GM19395 (cell line): ENCODE measurements around the gene ROBO1.
A peak's percentile ranks its signal among the peaks of the same experiment; 100 is the strongest.
"Not testable (repeated sequence)": the region's sequence is repeated elsewhere in the genome, so short reads cannot be mapped to it uniquely, and the experiment has no call there.

Source experiments
- ATAC-seq: cut with Tn5 transposase; IDR thresholded peaks from one replicate; pipeline ENCODE4 v1.9.1; 2021; ENCODE audit warnings: mild to moderate bottlenecking, moderate library complexity; ENCODE audit not compliant: unreplicated experiment

Gene ROBO1

GRCh38 chr3:79558943-79559342, 208.9 kb downstream of the ROBO1 start:
- no peak for ATAC-seq

- no peak for ATAC-seq
These were observed 212.1 kb downstream of the ROBO1 start for GRCh38 chr3:79555655-79556054.

- no peak for ATAC-seq
These were observed 215.8 kb downstream of the ROBO1 start for GRCh38 chr3:79551997-79552396.

- ATAC-seq: no peak
These were observed 216.4 kb downstream of the ROBO1 start for GRCh38 chr3:79551321-79551892.

- ATAC-seq: no peak
These were observed 224.4 kb downstream of the ROBO1 start for GRCh38 chr3:79543218-79543982.

GRCh38 chr3:79534727-79535126, 233.1 kb downstream of the ROBO1 start:
- ATAC-seq: no peak

- ATAC-seq: no peak
These were observed 236.1 kb downstream of the ROBO1 start for GRCh38 chr3:79531566-79532295.

GRCh38 chr3:79521221-79521848, 246.5 kb downstream of the ROBO1 start:
- peak; percentile 77 for ATAC-seq

- ATAC-seq: no peak
These were observed 249.9 kb downstream of the ROBO1 start for GRCh38 chr3:79517766-79518413.

GRCh38 chr3:79516795-79517194, 251.0 kb downstream of the ROBO1 start:
- ATAC-seq: no peak

- no peak for ATAC-seq
These were observed 252.7 kb downstream of the ROBO1 start for GRCh38 chr3:79515072-79515471.

GRCh38 chr3:79514069-79514468, 253.7 kb downstream of the ROBO1 start:
- no peak for ATAC-seq

- no peak for ATAC-seq
These were observed 261.0 kb downstream of the ROBO1 start for GRCh38 chr3:79506751-79507150.

- not testable (repeated sequence) for ATAC-seq
These were observed 265.5 kb downstream of the ROBO1 start for GRCh38 chr3:79502216-79502681.

GRCh38 chr3:79497447-79498111, 270.2 kb downstream of the ROBO1 start:
- no peak for ATAC-seq

GRCh38 chr3:79491029-79491641, 276.7 kb downstream of the ROBO1 start:
- ATAC-seq: no peak

- no peak for ATAC-seq
These were observed 277.4 kb downstream of the ROBO1 start for GRCh38 chr3:79490165-79491028.

GRCh38 chr3:79488407-79488806, 279.4 kb downstream of the ROBO1 start:
- ATAC-seq: no peak

- ATAC-seq: no peak
These were observed 287.1 kb downstream of the ROBO1 start for GRCh38 chr3:79480746-79481145.
